ENCODE data around the gene AUTS2. TPM values are rescaled to one million over a fixed set of nuclear protein-coding genes. Genes with fewer than 3 reads are reported as not detected.

The AUTS2 gene
- total and polyA plus RNA-seq, 2 of the 8 experiments (the other 6 are each of a cell fraction or from before 2014, with no cell fraction given), result 25.9 to 101 TPM

GRCh38 chr7:70040970-70041766, 442.9 kb downstream of the AUTS2 start:
- Histone ChIP-seq H3K27me3 (replicated peaks in 1 of 4; ENCODE audit: control insufficient read depth in 3 of 4, extremely low read depth in 1 of 4, insufficient read depth in 3 of 4, low read length in 3 of 4) (no peaks in the 10 kb centered on the region), H3K4me2 (ENCODE audit: insufficient read depth in 1 of 2, low read depth in 2 of 2, low read length in 2 of 2) (no peak overlapping the region), H3K79me2 (ENCODE audit: control insufficient read depth in 1 of 2, insufficient read depth in 2 of 2, low read length in 2 of 2) (no peaks in the 10 kb centered on the region), H2BK20ac (ENCODE audit: low read length) (no peak overlapping the region), H3K23me2 (ENCODE audit: low read depth, low read length) (no peaks in the 10 kb centered on the region), H3K23ac (ENCODE audit: insufficient read length) (no peak overlapping the region), H4K5ac (ENCODE audit: insufficient read length, low read depth, low read length) (no peak overlapping the region), H3K36me3 (ENCODE audit: control insufficient read depth in 2 of 4, insufficient read depth in 4 of 4, low read length in 3 of 4) (no peaks in the 10 kb centered on the region), H3K56ac (replicated peaks; ENCODE audit: insufficient read length, low read depth, low read length) (no peak overlapping the region), H3K4me1 (replicated peaks in 1 of 4; ENCODE audit: control insufficient read depth in 3 of 4, insufficient read depth in 4 of 4, low read length in 3 of 4) (peaks cover 0 to 4% (median 2%) of the 10 kb centered on the region in 4 experiments; a peak in 2 of 7 replicates), H2BK12ac (ENCODE audit: low read depth, low read length) (no peak overlapping the region), H2BK15ac (ENCODE audit: low read length) (no peak overlapping the region), H3K27ac (ENCODE audit: low read depth, low read length) (no peak overlapping the region), H4K20me1 (replicated peaks in 1 of 2; ENCODE audit: control insufficient read depth in 1 of 2, insufficient read depth in 2 of 2, low read length in 2 of 2) (no peaks in the 10 kb centered on the region), H2BK120ac (replicated peaks; ENCODE audit: low read depth, low read length) (no peak overlapping the region), H2AFZ (ENCODE audit: low read length) (no peak overlapping the region), H3K18ac (ENCODE audit: extremely low read depth, low read length) (no peak overlapping the region), H3K14ac (ENCODE audit: insufficient read length) (no peak overlapping the region), H4K91ac (replicated peaks; ENCODE audit: insufficient read length, low read length) (no peak overlapping the region), H3K4ac (replicated peaks; ENCODE audit: insufficient read length, low read depth, low read length) (no peak overlapping the region), H3K79me1 (ENCODE audit: low read depth, low read length) (no peaks in the 10 kb centered on the region), H3K9ac (replicated peaks in 1 of 4; ENCODE audit: extremely low read depth in 1 of 4, low read depth in 3 of 4, low read length in 3 of 4) (no peak overlapping the region), H4K8ac (ENCODE audit: extremely low read depth, insufficient read depth, low read length) (no peak overlapping the region), H3K4me3 (ENCODE audit: extremely low read depth in 1 of 4, insufficient read depth in 2 of 4, low read depth in 3 of 4, low read length in 4 of 4) (no peak overlapping the region), H3K9me3 (ENCODE audit: insufficient read depth in 2 of 2, low read depth in 1 of 2, low read length in 1 of 2) (no peaks in the 10 kb centered on the region), H2BK5ac (ENCODE audit: low read depth, low read length) (no peak overlapping the region), H2AK5ac (ENCODE audit: low read depth, low read length) (no peak overlapping the region)
- POLR2A ChIA-PET (ENCODE audit: partially characterized antibody), result no interaction called here
- CTCF ChIA-PET (ENCODE audit: partially characterized antibody), result interaction anchor here (0.6 to 3.1 kb wide), 10 partner anchors 10 to 1069 kb away, joined by 3 to 17 read pairs (median 4); no protein-coding TSS in a partner anchor
- DNase-seq (ENCODE audit: low read depth in 1 of 2, low spot score in 2 of 2), result no peak
- no peak for FAIRE-seq
- TF ChIP-seq KDM4A (IDR thresholded peaks at IDR 0.05; ENCODE audit: low read depth, low read length, severe bottlenecking) (no peak), RBBP5 (IDR thresholded peaks at IDR 0.05; ENCODE audit: borderline replicate concordance, low read depth, low read length) (no peak), HDAC2 (IDR thresholded peaks at IDR 0.05; ENCODE audit: borderline replicate concordance in 1 of 2, low read depth in 2 of 2, low read length in 2 of 2) (no peak), CREB1 (IDR thresholded peaks at IDR 0.05) (no peak), CEBPB (IDR thresholded peaks at IDR 0.05; ENCODE audit: low read depth, low read length) (no peak), POLR2A (IDR thresholded peaks at IDR 0.05; ENCODE audit: control extremely low read depth in 1 of 2, low read depth in 2 of 2, low read length in 2 of 2) (no peak), KDM1A (IDR thresholded peaks at IDR 0.05; ENCODE audit: borderline replicate concordance, low read length) (no peak), EGR1 (IDR thresholded peaks at IDR 0.05; ENCODE audit: borderline replicate concordance, low read depth, low read length) (no peak), CHD1 (IDR thresholded peaks at IDR 0.05; ENCODE audit: low read depth, low read length) (no peak), RAD21 (IDR thresholded peaks at IDR 0.05 in 1 of 2, conservative IDR thresholded peaks at IDR 0.05 in 1 of 2; ENCODE audit: low read depth in 2 of 2, low read length in 2 of 2) (peak; percentile 62 to 66), CTBP2 (IDR thresholded peaks at IDR 0.05; ENCODE audit: borderline replicate concordance, insufficient read depth, insufficient read length, low read length) (no peak), MAFK (IDR thresholded peaks at IDR 0.05; ENCODE audit: low read depth, low read length) (no peak)
